Erythroblast (primary cell): ENCODE measurements around the gene POM121C.
"Not testable (repeated sequence)": the region's sequence is repeated elsewhere in the genome, so short reads cannot be mapped to it uniquely, and the experiment has no call there.

ENCODE experiments used
- DNase-seq, 2 experiments: peaks; one replicate each; lab custom pipeline; 2025; lab: John Stamatoyannopoulos, UW
- POLR2A ChIP-seq: IDR thresholded peaks from 2 replicates; pipeline ENCODE4 v1.6.1; 2011; ENCODE audit warnings: mild to moderate bottlenecking, low read length

Gene POM121C

DNA sequence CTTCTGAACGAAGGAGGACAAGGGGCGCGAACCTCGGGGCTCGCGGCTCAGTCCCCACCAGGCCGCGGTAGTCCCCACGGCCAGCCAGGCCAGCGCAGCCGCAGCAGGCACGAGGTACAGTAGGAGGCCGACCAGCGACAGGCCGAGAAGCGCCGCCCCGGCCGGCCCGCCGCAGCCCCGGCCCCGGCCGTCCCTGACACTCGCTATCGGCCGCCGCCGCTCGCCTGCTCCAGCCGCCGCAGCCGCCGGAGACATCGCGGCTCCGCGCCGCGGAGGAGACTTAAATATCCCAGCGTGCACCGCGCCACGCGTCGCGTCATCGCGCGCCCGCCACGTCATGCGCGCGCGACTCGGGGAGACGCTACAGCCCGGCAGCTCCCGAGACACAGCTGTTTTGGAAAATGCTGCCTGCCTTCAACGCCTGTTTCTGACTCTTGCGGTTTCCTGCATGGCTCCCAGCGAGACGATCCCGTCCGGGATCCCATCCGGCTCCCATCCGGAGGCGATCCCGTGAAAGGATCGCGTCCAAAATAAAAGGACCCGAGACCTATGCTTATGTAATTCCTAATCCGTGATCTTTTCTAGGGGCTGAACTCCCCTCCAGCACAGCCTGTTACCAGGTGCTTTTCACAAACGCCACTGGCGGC, 43.5 kb downstream of the POM121C start:
- peak; percentile 52 to 65 for DNase-seq
- peak; percentile 52 for TF ChIP-seq POLR2A

DNA sequence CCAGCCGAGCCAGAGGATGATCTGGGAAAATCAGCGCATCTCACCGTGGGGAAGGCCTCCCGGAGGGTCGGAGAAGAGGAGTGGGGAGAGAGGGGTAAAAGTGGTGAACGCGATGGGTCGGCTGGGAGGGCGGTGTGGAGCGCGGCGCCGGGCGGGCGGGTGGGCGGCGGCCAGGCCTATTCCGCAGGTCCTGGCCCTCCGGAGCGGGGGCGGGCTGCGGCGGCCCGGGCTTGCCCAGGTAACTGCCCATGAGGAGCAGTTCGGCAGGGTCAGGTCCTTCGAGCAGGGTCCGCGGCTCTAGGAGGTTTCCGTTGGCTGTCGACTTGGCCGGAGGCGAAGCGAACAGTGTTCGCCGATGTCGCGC, 44.0 kb downstream of the POM121C start:
- DNase-seq = peak in 1 of 2 experiments; percentile 19

DNA sequence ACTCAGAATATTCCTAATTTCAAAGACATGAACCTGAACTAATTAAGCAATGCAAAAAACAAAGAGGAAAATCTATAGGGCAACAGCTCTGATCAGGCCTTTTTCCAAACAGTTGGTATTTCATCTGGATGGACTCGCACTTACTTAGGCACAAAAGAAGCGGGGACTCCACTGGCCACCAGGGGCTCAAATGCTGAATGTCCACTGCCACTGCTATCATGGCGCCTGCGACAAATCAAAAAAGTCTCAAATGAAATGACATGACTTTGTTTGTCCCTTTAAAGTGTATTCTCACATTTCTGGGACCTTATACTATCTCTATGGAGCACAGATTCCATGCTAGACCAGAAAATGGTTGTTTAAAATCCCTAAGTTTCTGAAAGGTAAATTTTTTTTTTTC, 47.1 kb downstream of the POM121C start:
- peak in 1 of 2 experiments; percentile 10 for DNase-seq

DNA sequence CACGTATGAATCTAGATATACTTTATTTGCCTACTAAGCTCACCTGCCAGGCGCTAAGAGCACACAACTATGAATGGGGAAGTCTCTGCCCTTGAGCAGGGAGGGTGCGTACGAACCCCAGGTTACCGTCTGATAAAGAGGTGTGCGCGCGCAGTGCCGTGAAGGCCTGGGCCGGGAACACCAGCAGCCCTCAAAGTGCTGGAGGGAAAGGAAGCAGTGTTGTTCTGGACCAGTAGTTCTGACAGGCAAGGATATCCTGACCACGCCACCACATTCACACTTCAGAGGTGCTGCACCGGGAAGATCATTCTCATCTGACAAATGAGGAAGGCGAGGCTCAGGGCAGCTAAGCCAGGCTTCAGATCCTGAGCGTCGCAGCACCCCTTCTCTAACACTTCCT, 62.6 kb downstream of the POM121C start:
- DNase-seq = not testable (repeated sequence)

DNA sequence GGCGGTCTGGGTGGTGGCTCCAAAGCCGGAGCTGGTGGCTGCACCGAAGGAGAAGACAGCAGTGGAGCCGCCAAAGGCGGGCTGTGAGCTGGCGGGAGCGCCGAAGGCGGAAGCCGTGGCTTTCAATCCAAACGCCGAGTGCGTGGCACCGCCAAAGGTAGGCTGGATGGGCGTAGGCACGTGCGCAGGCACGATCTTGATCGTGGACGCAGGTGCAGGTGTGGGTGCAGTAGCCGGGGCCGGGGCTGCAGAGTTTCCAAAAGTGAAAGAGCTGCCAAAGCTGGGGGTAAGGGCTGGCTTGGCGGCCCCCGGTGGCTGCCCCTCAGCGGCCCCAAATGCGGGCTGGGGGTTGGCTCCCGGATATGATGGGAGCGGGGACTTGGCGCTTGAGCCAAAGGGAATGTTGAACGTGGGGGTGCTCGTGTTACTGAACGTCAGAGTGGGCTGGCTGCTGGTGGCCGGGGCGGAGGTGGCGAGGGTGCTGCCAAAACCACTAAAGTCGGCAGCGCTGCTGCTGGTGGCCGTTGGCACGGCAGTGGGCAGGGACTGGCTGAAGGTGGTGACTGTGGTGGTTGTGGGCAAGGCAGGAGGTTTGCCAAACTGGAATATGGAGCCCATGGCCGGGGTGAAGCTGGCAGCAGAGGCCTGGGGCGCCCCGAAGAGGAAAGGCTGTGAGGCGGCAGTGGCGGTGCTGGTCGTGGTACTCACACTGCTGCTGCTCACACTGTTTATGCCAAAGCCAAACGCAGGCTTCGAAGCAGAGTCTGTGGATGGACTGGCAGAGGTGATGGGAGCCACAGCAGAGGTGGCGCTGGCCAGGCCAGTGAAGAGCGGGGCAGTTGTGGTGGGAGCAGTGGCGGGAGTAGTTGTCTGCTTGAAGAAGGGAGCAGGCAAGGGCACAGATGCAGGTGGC, 64.0 kb downstream of the POM121C start:
- DNase-seq = not testable (repeated sequence)

DNA sequence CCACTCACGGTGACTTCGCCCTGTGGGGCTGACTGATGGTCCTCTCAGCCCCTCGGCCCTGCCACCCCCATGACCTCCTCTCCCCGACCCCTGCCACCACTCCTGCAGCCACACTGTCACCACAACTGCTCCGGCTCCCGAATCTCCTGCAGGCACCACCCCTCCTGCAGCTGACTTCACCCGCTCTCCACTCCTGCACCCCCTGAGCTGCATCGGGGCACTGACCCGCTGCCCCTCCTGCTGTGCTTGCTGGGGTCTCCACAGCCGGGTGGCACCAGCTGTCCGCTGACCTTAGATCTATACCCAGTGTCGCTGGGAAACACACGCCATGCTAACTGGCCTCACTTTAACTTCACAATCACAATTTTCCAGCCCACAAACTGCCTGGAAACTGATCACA, 65.9 kb downstream of the POM121C start:
- not testable (repeated sequence) for DNase-seq

DNA sequence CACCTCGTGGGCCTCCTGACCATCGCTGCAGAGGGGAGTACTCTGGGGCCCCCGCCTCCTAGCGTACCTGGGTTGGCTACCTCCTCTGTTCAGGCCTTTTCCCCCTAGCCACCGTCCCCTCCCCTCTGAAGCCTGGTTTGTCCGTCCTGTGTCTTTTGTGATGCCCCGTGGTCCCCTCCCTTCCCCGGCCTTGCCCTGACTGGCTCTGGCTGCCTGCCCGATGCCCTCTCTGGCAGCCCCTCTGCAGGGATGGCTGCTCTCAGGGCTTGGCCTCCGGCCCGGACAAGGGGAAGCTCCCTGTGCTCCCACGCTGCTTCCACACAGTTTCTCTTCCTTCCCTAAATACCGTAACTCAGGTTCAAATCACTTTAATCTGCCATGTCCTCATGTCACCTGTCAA, 66.4 kb downstream of the POM121C start:
- DNase-seq = not testable (repeated sequence)

DNA sequence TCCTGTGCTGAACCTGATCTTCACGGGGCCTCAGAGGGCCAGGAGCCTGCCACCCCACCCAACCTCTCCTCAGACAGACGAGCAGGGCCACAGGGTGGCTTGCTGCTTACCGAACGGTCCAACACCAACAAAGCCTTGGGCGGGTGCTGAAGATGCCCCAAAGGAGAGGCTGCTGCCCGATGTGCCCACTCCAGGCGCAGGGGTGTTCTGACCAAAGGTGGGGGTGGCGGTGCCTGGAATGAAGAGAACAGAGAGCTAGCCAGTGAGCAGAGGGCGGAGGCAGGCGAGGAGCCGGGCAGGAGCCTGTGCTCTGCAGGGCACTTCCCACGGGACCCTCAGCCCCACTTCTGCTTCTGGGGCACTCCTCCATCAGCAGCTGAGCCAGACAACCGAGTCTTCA, 66.9 kb downstream of the POM121C start:
- not testable (repeated sequence) for DNase-seq

DNA sequence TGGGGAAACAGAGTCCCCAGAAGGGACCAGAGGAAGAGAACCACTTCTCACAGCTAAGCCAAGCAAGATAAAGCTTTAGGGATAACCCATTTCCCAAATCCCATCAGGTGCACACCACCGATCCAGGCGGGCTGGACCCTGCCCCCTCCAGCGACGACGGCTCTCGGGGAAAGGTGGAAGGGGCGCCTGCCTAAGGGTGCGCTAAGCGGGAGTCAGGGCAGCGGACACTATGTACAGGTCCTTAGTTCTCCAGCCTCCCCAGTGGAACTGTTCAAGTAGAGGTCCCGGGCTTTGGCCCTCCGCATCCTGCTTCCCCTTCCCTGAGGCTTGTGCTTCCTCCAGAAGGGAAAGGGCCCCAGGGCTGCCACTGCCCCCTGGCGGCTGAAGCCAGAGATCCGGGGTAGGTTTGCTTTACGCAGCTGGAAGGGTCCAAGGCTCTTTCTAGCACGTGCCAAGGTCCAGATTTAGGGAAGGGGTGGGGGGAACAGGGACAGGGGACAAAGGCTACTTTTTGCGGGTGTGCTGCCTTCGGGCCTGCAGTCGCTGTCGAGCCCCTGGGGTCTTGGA, 67.7 kb downstream of the POM121C start:
- not testable (repeated sequence) for DNase-seq

DNA sequence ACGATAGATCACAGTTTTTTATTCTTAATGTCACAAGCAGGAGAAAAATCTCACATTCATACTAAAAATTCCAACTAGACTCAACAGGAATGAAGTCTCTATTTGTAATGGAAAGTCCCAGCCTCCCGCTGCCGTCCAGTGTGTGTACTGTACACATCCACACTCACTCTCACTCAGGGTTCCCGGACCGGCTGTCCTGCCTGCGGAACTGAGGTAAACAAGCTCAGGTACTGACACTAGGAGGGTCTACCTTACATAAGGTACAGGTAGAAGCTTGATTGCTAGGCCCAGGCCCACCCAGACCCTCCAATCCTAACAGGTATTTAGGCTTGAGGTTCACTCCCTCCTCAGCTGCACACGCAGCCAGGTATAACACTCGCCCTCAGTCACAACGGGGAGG, 69.3 kb downstream of the POM121C start:
- DNase-seq = not testable (repeated sequence)

DNA sequence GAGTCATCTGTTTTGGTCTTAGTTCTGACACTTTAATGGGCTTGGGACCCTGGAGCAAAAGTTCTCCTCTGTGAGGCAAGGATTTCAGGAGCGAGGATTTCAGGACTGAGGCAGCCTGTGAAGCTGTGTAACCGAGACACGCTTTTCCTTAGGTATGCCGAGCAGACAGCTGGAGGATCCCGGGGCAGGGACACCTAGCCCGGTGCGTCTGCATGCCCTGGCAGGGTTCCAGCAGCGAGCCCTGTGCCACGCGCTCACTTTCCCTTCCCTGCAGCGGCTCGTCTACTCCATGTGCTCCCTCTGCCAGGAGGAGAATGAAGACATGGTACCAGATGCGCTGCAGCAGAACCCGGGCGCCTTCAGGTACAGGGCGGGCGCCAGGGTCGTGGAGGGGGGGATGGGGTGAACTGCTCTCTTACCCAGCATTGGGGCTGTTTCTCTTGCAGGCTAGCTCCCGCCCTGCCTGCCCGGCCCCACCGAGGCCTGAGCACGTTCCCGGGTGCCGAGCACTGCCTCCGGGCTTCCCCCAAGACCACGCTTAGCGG, 70.2 kb downstream of the POM121C start:
- not testable (repeated sequence) for DNase-seq

DNA sequence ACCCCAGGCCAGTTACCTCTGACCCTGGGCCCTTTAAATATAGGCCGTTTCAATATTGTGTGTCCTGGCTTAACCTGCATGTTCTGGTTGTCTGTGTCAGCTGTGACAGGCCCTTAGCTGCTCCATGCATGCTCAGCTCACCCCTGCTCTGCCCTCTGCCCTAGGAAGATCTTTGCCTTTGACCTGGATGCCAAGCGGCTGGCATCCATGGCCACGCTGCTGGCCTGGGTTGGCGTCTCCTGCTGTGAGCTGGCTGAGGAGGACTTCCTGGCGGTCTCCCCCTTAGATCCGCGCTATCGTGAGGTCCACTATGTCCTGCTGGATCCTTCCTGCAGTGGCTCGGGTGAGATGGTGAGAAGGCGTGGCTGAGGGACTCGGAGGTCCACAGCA, 70.7 kb downstream of the POM121C start:
- DNase-seq = not testable (repeated sequence)

DNA sequence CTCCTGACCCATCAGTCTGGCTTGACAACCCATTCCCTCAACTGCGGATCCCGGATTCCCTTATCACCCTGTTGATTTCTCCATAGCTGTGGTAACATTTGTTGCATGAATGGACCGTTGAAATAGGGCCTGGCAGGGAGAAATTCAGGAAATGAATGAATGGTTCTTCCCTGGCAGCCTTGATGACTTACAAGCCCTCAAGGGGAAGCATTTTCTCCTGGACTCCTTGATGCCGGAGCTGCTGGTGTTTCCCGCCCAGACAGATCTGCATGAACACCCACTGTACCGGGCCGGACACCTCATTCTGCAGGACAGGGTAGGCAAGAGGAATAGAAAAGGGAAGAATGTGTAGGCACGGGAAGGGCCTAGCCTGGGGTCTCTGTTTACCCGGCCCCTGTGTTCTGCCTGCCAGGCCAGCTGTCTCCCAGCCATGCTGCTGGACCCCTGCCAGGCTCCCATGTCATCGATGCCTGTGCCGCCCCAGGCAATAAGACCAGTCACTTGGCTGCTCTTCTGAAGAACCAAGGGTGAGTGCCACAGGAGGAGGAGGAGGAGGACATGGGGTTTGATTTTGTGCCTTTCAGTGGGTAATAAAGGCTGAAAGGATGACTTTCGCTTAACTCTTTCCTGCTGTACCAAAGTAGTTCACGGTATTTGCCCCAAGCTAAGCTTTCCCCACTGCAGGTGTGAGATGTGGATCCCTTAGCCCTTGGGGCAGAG, 71.2 kb downstream of the POM121C start:
- DNase-seq = not testable (repeated sequence)

DNA sequence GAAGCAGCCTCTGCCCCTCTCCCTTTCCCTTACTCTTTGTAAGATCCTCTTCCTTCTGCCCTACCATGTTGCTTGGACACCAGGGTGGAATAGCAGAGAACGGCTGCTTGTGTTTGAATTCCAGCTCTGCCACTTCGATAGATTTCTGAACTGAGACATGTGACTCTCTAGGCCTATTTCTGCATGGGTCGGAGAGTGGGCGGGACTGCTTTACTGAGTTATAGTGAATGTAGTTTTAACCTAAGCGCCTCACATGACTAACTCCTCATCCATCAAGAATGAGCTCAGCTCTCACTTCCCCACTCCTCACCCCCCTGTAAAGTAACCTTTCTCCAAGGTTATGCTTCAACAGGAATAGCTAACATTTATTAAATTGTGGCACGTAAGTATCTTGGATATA, 71.9 kb downstream of the POM121C start:
- not testable (repeated sequence) for DNase-seq

DNA sequence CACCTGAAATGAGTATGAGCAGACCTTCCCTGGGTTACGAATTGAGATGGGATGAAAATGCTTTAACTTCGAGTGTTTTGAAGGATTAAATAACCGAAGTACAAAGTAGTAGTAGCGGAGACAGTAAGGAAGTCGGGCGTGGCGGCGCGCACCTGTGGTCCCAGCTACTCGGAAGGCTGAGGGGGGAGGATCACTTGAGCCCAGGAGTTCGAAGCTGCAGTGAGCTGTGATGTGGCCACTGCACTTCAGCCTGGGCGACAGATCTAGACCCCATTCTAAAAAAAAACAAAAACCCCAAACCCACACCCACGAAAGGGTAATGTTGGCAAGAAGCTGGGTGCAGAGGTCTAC, 75.3 kb downstream of the POM121C start:
- DNase-seq = not testable (repeated sequence)

DNA sequence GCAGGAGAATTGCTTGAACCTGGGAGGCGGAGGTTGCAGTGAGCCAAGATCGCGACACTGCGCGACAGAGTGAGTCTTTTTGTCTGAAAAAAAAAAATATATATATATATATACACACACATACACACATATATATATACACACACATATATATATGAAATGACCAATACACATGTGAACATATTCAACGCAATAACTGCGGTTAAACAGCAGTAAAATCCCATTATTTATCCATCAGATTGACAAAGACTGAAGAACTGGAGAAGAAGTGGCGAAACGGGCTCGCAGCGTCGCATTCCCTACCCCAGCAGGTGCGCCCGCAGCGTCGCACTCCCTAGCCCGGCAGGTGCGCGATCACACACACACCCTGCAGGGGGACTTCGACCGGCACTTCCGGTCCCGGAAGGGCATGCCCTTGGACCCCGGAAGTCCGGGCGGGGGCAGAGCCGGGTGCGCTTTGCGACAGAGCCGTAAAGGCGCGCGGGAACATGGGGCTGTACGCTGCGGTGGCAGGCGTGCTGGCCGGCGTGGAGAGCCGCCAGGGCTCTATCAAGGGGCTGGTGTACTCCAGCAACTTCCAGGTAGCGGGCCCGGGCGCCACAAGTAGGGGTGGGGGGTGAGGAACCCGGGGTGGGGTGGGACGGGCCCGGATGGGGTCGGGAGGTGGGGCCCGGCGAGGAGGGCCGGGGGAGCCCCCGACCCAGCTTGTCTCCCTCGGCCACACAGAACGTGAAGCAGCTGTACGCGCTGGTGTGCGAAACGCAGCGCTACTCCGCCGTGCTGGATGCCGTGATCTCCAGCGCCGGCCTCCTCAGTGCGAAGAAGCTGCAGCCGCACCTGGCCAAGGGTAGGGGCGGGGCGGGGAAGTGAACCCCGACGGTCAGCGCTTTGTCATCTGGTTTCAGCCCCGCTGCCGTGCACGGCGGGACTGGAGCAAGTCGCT, 75.9 kb downstream of the POM121C start:
- not testable (repeated sequence) for DNase-seq

DNA sequence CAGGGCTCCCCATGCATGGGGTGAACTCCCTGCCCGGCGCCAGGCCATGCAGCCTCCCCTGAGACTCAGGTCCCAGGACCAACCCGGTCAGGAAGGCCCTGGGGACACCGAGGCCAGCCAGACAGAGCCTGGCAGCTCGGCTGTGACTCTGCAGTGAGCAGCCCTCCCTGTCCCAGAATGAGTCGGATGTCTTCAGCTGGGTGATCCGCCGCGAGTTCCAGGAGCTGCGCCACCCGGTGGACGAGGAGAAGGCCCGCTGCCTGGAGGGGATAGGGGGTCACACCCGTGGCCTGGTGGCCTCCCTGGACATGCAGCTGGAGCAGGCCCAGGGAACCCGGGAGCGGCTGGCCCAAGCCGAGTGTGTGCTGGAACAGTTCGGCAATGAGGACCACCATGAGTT, 81.4 kb downstream of the POM121C start:
- not testable (repeated sequence) for DNase-seq

DNA sequence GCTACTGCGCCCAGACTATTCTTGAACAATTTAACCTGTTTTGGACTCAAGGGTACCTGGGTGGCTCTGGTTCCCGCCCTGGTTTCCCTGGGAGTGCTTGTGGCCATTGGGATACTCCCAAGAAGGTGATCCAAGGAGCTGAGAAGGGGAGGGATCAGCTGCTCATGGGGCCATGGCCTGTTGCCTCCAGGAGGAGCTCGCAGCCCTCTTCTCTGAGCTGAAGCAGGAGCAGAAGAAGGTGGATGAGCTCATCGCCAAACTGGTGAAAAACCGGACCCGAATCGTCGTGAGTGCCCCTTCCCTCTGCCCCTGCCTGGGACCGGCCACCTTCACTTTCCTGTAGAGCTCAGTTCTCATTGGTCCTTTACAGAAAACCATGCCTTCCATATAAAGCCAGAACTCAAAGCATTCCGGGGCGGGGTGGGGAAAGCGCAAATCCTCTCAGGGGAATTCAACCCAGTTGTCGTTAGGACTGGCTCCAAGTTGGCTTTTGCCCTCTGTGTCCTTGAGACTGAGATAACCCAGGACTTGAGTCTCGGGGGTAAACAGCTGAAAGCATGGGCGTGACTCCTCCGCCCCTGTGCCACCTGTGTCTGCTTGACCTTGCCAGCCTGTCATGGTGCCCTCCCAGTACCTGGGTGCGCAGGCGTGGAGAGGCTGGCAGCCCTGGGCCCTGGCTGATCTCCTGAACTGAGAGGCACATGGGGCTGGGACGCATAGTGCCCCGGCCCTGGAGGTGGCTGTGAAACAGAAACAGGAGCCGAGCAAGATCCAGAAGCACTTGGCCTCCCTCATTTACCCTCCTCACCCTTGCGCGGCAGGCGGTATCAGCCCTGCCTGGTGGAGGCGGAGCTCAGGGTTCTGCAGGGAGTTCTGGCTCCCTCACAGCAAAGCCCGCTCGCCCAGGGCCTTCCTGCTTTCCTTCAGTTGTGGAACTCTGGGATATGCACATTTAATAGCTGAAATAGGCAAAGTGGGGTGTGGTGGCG, 82.3 kb downstream of the POM121C start:
- DNase-seq = not testable (repeated sequence)

DNA sequence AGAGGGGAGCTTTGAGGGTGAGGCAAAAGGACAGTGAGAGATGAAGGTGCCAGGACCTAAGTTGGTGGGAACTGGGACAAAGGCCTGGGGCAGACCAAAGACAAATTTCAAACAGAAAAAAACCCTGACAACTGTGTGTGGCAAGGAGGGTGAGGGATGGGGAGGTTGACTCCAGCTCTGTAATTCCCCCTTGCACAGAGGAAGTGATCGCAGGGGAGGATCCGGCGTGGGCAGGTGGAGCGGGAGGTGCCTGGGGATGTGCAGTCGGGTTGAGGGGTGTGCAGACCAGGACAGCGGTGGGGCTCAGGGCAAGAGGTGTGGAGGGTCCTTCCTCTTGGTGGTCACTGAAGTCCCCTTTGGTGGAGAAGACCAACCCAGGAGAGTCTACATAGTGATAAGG, 85.5 kb downstream of the POM121C start:
- not testable (repeated sequence) for DNase-seq
